HepG2 (cell line): ENCODE measurements around the gene TEKT5. TPM values are rescaled to one million over a fixed set of nuclear protein-coding genes. Genes with fewer than 3 reads are reported as not detected.

ENCODE experiments used
- AGO2 ChIP-seq: fragments of 200-400 bp; formaldehyde crosslinking; optimal IDR thresholded peaks from 2 replicates; pipeline ENCODE3; 2017; ENCODE audit warnings: mild to moderate bottlenecking, low read depth, low read length, moderate library complexity
- BRD4 ChIP-seq: sonication (generic); formaldehyde crosslinking; IDR thresholded peaks from 2 replicates; pipeline ENCODE4 v1.4.0; 2020; ENCODE audit warnings: missing genetic modification reagents
- CBX1 ChIP-seq: IDR thresholded peaks from one replicate; pipeline ENCODE4 v1.6.1; 2016; ENCODE audit warnings: antibody characterized with exemption, low read depth
- EEA1 ChIP-seq: sonication (generic); formaldehyde crosslinking; IDR thresholded peaks from 2 replicates; pipeline ENCODE4 v1.5.1; 2020; ENCODE audit warnings: mild to moderate bottlenecking, missing genetic modification reagents, borderline replicate concordance
- FOSL2 ChIP-seq: sonication (generic); formaldehyde crosslinking; IDR thresholded peaks from 2 replicates; pipeline ENCODE4 v1.4.0; 2020; ENCODE audit warnings: missing genetic modification reagents
- HOXA9 ChIP-seq: sonication (generic); formaldehyde crosslinking; IDR thresholded peaks from 2 replicates; pipeline ENCODE4 v1.8.1; 2022; ENCODE audit warnings: missing genetic modification reagents, mild to moderate bottlenecking, moderate library complexity, borderline replicate concordance
- KDM4B ChIP-seq: sonication (generic); formaldehyde crosslinking; IDR thresholded peaks from 2 replicates; pipeline ENCODE4 v1.4.0; 2020; ENCODE audit warnings: missing genetic modification reagents
- NCOR1 ChIP-seq: fragments of 200-600 bp; sonication (generic); IDR thresholded peaks from 2 replicates; pipeline ENCODE4 v1.7.0; 2017; ENCODE audit warnings: antibody characterized with exemption, low read length, borderline replicate concordance
- RBFOX2 ChIP-seq: fragments of 200-400 bp; formaldehyde crosslinking; IDR thresholded peaks from 2 replicates; pipeline ENCODE4 v1.6.1; 2017; ENCODE audit warnings: low read depth, mild to moderate bottlenecking, low read length
- RFX5 ChIP-seq: IDR thresholded peaks from 2 replicates; pipeline ENCODE4 v1.6.1; 2011; ENCODE audit warnings: low read depth, low read length, improper control_type of control experiment
- RORA ChIP-seq: sonication (generic); formaldehyde crosslinking; IDR thresholded peaks from 2 replicates; pipeline ENCODE4 v1.5.0; 2020; ENCODE audit warnings: mild to moderate bottlenecking, missing genetic modification reagents, moderate library complexity
- SIN3B ChIP-seq: fragments of 150-350 bp; IDR thresholded peaks from 2 replicates; pipeline ENCODE4 v1.6.1; 2014; ENCODE audit warnings: low read length
- SMAD1 ChIP-seq: sonication (generic); formaldehyde crosslinking; IDR thresholded peaks from 2 replicates; pipeline ENCODE4 v1.4.0; 2020; ENCODE audit warnings: missing genetic modification reagents, low read depth, mild to moderate bottlenecking, borderline replicate concordance
- SRSF1 ChIP-seq: fragments of 200-400 bp; formaldehyde crosslinking; optimal IDR thresholded peaks from 2 replicates; pipeline ENCODE3; 2017; ENCODE audit warnings: mild to moderate bottlenecking, low read depth, low read length, moderate library complexity
- YEATS2 ChIP-seq: sonication (generic); formaldehyde crosslinking; IDR thresholded peaks from 2 replicates; pipeline ENCODE4 v1.4.0; 2020; ENCODE audit warnings: missing genetic modification reagents, borderline replicate concordance
- ZNF180 ChIP-seq: sonication (generic); formaldehyde crosslinking; IDR thresholded peaks from 2 replicates; pipeline ENCODE4 v1.4.0; 2020; ENCODE audit warnings: low read depth, missing genetic modification reagents, borderline replicate concordance
- ZNF235 ChIP-seq: sonication (generic); formaldehyde crosslinking; IDR thresholded peaks from 2 replicates; pipeline ENCODE4 v1.8.1; 2023; ENCODE audit warnings: mild to moderate bottlenecking, missing genetic modification reagents, borderline replicate concordance
- ZNF263 ChIP-seq: sonication (generic); formaldehyde crosslinking; IDR thresholded peaks from 2 replicates; pipeline ENCODE4 v1.4.0; 2020; ENCODE audit warnings: missing genetic modification reagents
- ZNF337 ChIP-seq: sonication (generic); formaldehyde crosslinking; IDR thresholded peaks from 2 replicates; pipeline ENCODE4 v1.5.1; 2020; ENCODE audit warnings: missing genetic modification reagents, low read depth, mild to moderate bottlenecking, borderline replicate concordance
- ZNF543 ChIP-seq: sonication (generic); formaldehyde crosslinking; IDR thresholded peaks from 2 replicates; pipeline ENCODE4 v1.4.0; 2020; ENCODE audit warnings: mild to moderate bottlenecking, missing genetic modification reagents
- ZNF614 ChIP-seq: IDR thresholded peaks from 2 replicates; pipeline ENCODE4 v1.6.1; 2018; ENCODE audit warnings: missing biosample characterization, missing genetic modification reagents, inconsistent platforms, borderline replicate concordance
- ZNF878 ChIP-seq: sonication (generic); formaldehyde crosslinking; IDR thresholded peaks from 2 replicates; pipeline ENCODE4 v1.8.1; 2023; ENCODE audit warnings: mild to moderate bottlenecking, missing genetic modification reagents, moderate library complexity
- polyA plus RNA-seq, 8 experiments: library from polyadenylated mRNA; depleted of rRNA in 3 of 8; stranded (reverse) in 7 of 8; unstranded in 1 of 8; fragments of >200 nt; fragmentation: Illumina TruSeq in 4 of 8; extraction: Trizol in 4 of 8; gene quantifications; 2 replicates each; pipeline versions ENCODE4 v1.2.1 to v1.2.3, GENCODE V29; 2011 to 2016; ENCODE audit warnings: low read depth in 4 of 8, missing spikeins in 1 of 8, mixed read lengths in 1 of 8; ENCODE audit not compliant: insufficient read depth in 1 of 8
- total RNA-seq, 5 experiments: library from RNA; depleted of rRNA; stranded (reverse); fragments of >200 nt; fragmentation: Illumina TruSeq; extraction: Trizol; gene quantifications; 2 replicates each; pipeline ENCODE4 v1.2.3, GENCODE V29; 2016; ENCODE audit warnings: low read depth in 1 of 5
- TF ChIP-seq, protein P1 (sequence below): sonication (generic); formaldehyde crosslinking; IDR thresholded peaks from 2 replicates; pipeline ENCODE4 v1.4.0; 2020; ENCODE audit warnings: missing genetic modification reagents
- TF ChIP-seq, protein P2 (sequence below): sonication (generic); formaldehyde crosslinking; IDR thresholded peaks from 2 replicates; pipeline ENCODE4 v1.9.0; 2021; ENCODE audit warnings: missing genetic modification reagents, mild to moderate bottlenecking, borderline replicate concordance
- TF ChIP-seq, protein P3 (sequence below): sonication (generic); formaldehyde crosslinking; IDR thresholded peaks from 2 replicates; pipeline ENCODE4 v1.5.0; 2020; ENCODE audit warnings: missing genetic modification reagents

Gene TEKT5
- total and polyA plus RNA-seq, 2 of the 13 experiments (the other 11 are each of a cell fraction or from before 2014, with no cell fraction given) = 0.16 TPM; not detected in 1

DNA sequence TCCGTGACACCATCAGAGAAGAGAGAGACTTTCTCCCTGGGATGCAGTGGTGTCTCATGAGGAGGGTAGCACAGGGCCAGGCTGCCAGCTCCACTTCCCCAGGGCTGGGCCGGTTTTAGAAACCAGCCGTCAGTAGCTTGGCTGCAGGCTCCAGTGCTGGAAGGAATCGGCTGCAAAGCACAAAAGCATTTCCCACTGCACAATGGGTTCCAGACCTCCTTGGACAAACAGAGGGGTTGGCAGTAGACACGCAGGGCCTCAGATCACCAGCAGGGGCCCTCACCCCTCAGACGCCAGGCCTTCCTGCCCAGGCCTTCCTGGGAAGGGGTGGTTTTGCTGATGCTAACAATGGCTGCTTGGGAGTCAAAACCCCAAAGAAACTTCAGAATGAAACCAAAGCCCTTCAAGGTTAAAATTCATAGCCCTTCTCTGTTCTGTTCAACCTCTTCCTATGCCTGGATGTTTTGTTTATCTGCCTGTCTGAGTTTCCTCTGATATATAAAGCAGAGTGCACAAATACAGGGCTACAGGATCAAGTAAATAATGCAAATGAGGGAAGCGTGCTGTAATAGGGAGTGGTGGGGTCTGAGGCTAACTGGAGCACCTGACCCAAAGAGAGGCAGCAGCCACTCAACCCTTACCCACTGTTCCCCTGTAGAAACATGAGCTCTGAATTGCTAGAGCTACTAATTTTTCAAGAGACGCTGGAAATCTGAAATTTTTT is 26.2 kb downstream of the TEKT5 start (continued):
- TF ChIP-seq RBFOX2 (no peak), ZNF543 (no peak), FOSL2 (peak; percentile 30; the same call in 1 of the 2 replicates), ZNF614 (CRISPR knock-in tag) (peak; percentile 28; the same call in 1 of the 2 replicates), ZNF263 (CRISPR knock-in tag) (no peak), CBX1 (no peak), KDM4B (peak; percentile 20; the same call in 1 of the 2 replicates), EEA1 (CRISPR knock-in tag) (no peak), YEATS2 (CRISPR knock-in tag) (peak; percentile 42; the same call in 1 of the 2 replicates), ZNF878 (CRISPR knock-in tag) (no peak), SRSF1 (no peak), HOXA9 (CRISPR knock-in tag) (no peak), RFX5 (no peak), NCOR1 (no peak), AGO2 (no peak), BRD4 (CRISPR knock-in tag) (no peak), ZNF235 (CRISPR knock-in tag) (no peak), RORA (CRISPR knock-in tag) (no peak), ZNF337 (no peak), SIN3B (no peak), SMAD1 (CRISPR knock-in tag) (no peak), ZNF180 (CRISPR knock-in tag) (peak; percentile 98; the same call in 1 of the 2 replicates)
- TF ChIP-seq, protein P1, sequence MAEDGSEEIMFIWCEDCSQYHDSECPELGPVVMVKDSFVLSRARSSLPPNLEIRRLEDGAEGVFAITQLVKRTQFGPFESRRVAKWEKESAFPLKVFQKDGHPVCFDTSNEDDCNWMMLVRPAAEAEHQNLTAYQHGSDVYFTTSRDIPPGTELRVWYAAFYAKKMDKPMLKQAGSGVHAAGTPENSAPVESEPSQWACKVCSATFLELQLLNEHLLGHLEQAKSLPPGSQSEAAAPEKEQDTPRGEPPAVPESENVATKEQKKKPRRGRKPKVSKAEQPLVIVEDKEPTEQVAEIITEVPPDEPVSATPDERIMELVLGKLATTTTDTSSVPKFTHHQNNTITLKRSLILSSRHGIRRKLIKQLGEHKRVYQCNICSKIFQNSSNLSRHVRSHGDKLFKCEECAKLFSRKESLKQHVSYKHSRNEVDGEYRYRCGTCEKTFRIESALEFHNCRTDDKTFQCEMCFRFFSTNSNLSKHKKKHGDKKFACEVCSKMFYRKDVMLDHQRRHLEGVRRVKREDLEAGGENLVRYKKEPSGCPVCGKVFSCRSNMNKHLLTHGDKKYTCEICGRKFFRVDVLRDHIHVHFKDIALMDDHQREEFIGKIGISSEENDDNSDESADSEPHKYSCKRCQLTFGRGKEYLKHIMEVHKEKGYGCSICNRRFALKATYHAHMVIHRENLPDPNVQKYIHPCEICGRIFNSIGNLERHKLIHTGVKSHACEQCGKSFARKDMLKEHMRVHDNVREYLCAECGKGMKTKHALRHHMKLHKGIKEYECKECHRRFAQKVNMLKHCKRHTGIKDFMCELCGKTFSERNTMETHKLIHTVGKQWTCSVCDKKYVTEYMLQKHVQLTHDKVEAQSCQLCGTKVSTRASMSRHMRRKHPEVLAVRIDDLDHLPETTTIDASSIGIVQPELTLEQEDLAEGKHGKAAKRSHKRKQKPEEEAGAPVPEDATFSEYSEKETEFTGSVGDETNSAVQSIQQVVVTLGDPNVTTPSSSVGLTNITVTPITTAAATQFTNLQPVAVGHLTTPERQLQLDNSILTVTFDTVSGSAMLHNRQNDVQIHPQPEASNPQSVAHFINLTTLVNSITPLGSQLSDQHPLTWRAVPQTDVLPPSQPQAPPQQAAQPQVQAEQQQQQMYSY (CRISPR knock-in tag) = no peak
- TF ChIP-seq, protein P2, sequence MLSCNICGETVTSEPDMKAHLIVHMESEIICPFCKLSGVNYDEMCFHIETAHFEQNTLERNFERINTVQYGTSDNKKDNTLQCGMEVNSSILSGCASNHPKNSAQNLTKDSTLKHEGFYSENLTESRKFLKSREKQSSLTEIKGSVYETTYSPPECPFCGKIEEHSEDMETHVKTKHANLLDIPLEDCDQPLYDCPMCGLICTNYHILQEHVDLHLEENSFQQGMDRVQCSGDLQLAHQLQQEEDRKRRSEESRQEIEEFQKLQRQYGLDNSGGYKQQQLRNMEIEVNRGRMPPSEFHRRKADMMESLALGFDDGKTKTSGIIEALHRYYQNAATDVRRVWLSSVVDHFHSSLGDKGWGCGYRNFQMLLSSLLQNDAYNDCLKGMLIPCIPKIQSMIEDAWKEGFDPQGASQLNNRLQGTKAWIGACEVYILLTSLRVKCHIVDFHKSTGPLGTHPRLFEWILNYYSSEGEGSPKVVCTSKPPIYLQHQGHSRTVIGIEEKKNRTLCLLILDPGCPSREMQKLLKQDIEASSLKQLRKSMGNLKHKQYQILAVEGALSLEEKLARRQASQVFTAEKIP (CRISPR knock-in tag) = no peak
- TF ChIP-seq, protein P3, sequence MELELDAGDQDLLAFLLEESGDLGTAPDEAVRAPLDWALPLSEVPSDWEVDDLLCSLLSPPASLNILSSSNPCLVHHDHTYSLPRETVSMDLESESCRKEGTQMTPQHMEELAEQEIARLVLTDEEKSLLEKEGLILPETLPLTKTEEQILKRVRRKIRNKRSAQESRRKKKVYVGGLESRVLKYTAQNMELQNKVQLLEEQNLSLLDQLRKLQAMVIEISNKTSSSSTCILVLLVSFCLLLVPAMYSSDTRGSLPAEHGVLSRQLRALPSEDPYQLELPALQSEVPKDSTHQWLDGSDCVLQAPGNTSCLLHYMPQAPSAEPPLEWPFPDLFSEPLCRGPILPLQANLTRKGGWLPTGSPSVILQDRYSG (CRISPR knock-in tag) = no peak
